Measurements from ENCODE around the gene SUGT1.
"Not testable (repeated sequence)": the region's sequence is repeated elsewhere in the genome, so short reads cannot be mapped to it uniquely, and the experiment has no call there.

- not testable (repeated sequence) for TF ChIP-seq CTCF (conservative IDR thresholded peaks at IDR 0.05; ENCODE audit: low read depth, low read length); EZH2 (IDR thresholded peaks at IDR 0.05; ENCODE audit: borderline replicate concordance, low read depth, low read length, poor library complexity, severe bottlenecking)
These were observed 49.3 kb upstream of the SUGT1 start for GRCh38 chr13:52603316-52603715.
